ENCODE measurements around the gene NTHL1. TPM values are rescaled to one million over a fixed set of nuclear protein-coding genes. Genes with fewer than 3 reads are reported as not detected.

Gene NTHL1
- total and polyA plus RNA-seq, 10 of the 15 experiments (the other 5 are each of a cell fraction or from before 2014, with no cell fraction given): 0.85 to 54.7 (median 39.0) TPM

GRCh38 chr16:1990101-1990350, 57.6 kb downstream of the NTHL1 start:
- Histone ChIP-seq H3K4me1 (ENCODE audit: control insufficient read depth, insufficient read depth, low read length) (peaks cover 38% of the 10 kb centered on the region), H3K27ac (ENCODE audit: control insufficient read depth, insufficient read depth) (no peak overlapping the region), H3K36me3 (ENCODE audit: control insufficient read depth in 2 of 2, insufficient read depth in 2 of 2, low read length in 1 of 2) (peaks cover 5 to 6% of the 10 kb centered on the region in 2 experiments; a peak in 3 of 4 replicates), H2AFZ (ENCODE audit: control insufficient read depth, low read depth, low read length) (no peak overlapping the region), H3K4me3 (peak overlapping the region; percentile 65), H3K27me3 (replicated peaks in 1 of 2; ENCODE audit: control insufficient read depth in 2 of 2, insufficient read depth in 2 of 2, low read length in 1 of 2) (no peaks in the 10 kb centered on the region), H3K79me2 (ENCODE audit: control insufficient read depth, insufficient read depth, low read length) (no peaks in the 10 kb centered on the region; the same call in none of the 2 replicates), H4K20me1 (ENCODE audit: control insufficient read depth, insufficient read depth) (no peaks in the 10 kb centered on the region), H3K9me3 (replicated peaks; ENCODE audit: control insufficient read depth, insufficient read depth, low read length) (peaks cover 1% of the 10 kb centered on the region; the same call in 1 of the 3 replicates), H3K9ac (ENCODE audit: control insufficient read depth, insufficient read depth, low read length) (no peak overlapping the region), H3K4me2 (ENCODE audit: control insufficient read depth, insufficient read depth) (peak overlapping the region; percentile 98; the same call in 1 of the 2 replicates)
- no peak for ATAC-seq
- 0% methylated on average over 14 of the region's 25 CpGs for WGBS (ENCODE audit: insufficient coverage, insufficient replicate concordance, low lambda C conversion rate, missing lambda C conversion rate)
- intact Hi-C loops (cut with micrococcal nuclease; ENCODE audit: unreplicated experiment) (no loop called here), in situ Hi-C loops (cut with MboI) (no loop called here)
- FAIRE-seq: no peak
- ChIA-PET POLR2A (interaction anchor here (2.2 to 3.3 kb wide), 4 partner anchors 8 to 29 kb away, joined by 13 to 18 read pairs (median 14); partner anchors contain the start of genes NOXO1, RPS2 and TBL3), CTCF (interaction anchor here (6.5 kb wide), 1 partner anchor 13 kb away, joined by 54 read pairs; no protein-coding TSS in a partner anchor), SMC1A (ENCODE audit: uncharacterized antibody, unreplicated experiment) (no interaction called here), RAD21 (ENCODE audit: unreplicated experiment) (interaction anchor here (1.3 kb wide), 1 partner anchor 150 kb away, joined by 7 read pairs; no protein-coding TSS in a partner anchor)
- no TSS peak for BruUV-seq (replicated peaks)
- no peak for DNase-seq (ENCODE audit: low read depth, low spot score)
- TF ChIP-seq FOS (IDR thresholded peaks at IDR 0.05; ENCODE audit: borderline replicate concordance, extremely low read depth, insufficient read length) (no peak), SREBF1 (IDR thresholded peaks at IDR 0.05; ENCODE audit: low read length) (no peak), MAX (IDR thresholded peaks at IDR 0.05; ENCODE audit: low read depth, low read length) (no peak), ZBED1 (IDR thresholded peaks at IDR 0.05; ENCODE audit: borderline replicate concordance) (no peak), NFYA (IDR thresholded peaks at IDR 0.05; ENCODE audit: borderline replicate concordance, low read depth, low read length) (no peak), RELA (IDR thresholded peaks at IDR 0.05; ENCODE audit: borderline replicate concordance, partially characterized antibody) (no peak), ZNF24 (IDR thresholded peaks at IDR 0.05) (no peak), SIX5 (IDR thresholded peaks at IDR 0.05; ENCODE audit: low read depth, low read length, severe bottlenecking) (no peak), CREB1 (IDR thresholded peaks at IDR 0.05; ENCODE audit: low read depth) (no peak), YBX1 (IDR thresholded peaks at IDR 0.05) (no peak), CBFB (IDR thresholded peaks at IDR 0.05; ENCODE audit: low read depth) (no peak), KAT2A (conservative IDR thresholded peaks at IDR 0.05; ENCODE audit: control insufficient read depth, low read depth, low read length) (no peak), REST (IDR thresholded peaks at IDR 0.05; ENCODE audit: low read depth, low read length) (no peak), ZZZ3 (IDR thresholded peaks at IDR 0.05; ENCODE audit: control insufficient read depth, insufficient read length, low read depth) (no peak), NRF1 (conservative IDR thresholded peaks at IDR 0.05; ENCODE audit: low read depth, low read length) (no peak), USF2 (IDR thresholded peaks at IDR 0.05; ENCODE audit: borderline replicate concordance, low read depth, low read length) (no peak), RCOR1 (conservative IDR thresholded peaks at IDR 0.05; ENCODE audit: low read depth, low read length) (no peak), WRNIP1 (IDR thresholded peaks at IDR 0.05; ENCODE audit: borderline replicate concordance, low read depth, low read length) (no peak), JUNB (IDR thresholded peaks at IDR 0.05) (no peak)
